GM19240 (cell line): ENCODE measurements around the gene AKAP8L.
"Not testable (repeated sequence)": the region's sequence is repeated elsewhere in the genome, so short reads cannot be mapped to it uniquely, and the experiment has no call there.

ENCODE experiments used
- DNase-seq: peaks from one replicate; pipeline ENCODE4 v3.0.0; 2011; ENCODE audit warnings: low spot score; ENCODE audit not compliant: insufficient read length

AKAP8L gene

GRCh38 chr19:15421136-15421695, 2.4 kb upstream of the AKAP8L start:
- no peak for DNase-seq

- DNase-seq, result no peak
These were observed 731 bp upstream of the AKAP8L start for GRCh38 chr19:15419413-15420025.

GRCh38 chr19:15418231-15418578, 583 bp downstream of the AKAP8L start:
- DNase-seq, result no peak

GRCh38 chr19:15417699-15418098, 1.1 kb downstream of the AKAP8L start:
- DNase-seq, result no peak

GRCh38 chr19:15412832-15413231, 6.0 kb downstream of the AKAP8L start:
- no peak for DNase-seq

GRCh38 chr19:15411351-15411750, 7.4 kb downstream of the AKAP8L start:
- not testable (repeated sequence) for DNase-seq

GRCh38 chr19:15404780-15405211, 14.0 kb downstream of the AKAP8L start:
- DNase-seq, result no peak

GRCh38 chr19:15404097-15404779, 14.6 kb downstream of the AKAP8L start:
- DNase-seq, result no peak

GRCh38 chr19:15403151-15403531, 15.6 kb downstream of the AKAP8L start:
- no peak for DNase-seq

- DNase-seq, result no peak
These were observed 16.2 kb downstream of the AKAP8L start for GRCh38 chr19:15402411-15403150.

GRCh38 chr19:15401397-15401710, 17.4 kb downstream of the AKAP8L start:
- DNase-seq, result no peak

- no peak for DNase-seq
These were observed 18.0 kb downstream of the AKAP8L start for GRCh38 chr19:15400521-15401396.

GRCh38 chr19:15399635-15400034, 19.2 kb downstream of the AKAP8L start:
- no peak for DNase-seq

GRCh38 chr19:15399234-15399515, 19.6 kb downstream of the AKAP8L start:
- no peak for DNase-seq

- DNase-seq, result no peak
These were observed 20.1 kb downstream of the AKAP8L start for GRCh38 chr19:15398501-15399233.

GRCh38 chr19:15397782-15398181, 21.0 kb downstream of the AKAP8L start:
- DNase-seq, result no peak

- DNase-seq, result no peak
These were observed 21.6 kb downstream of the AKAP8L start for GRCh38 chr19:15397236-15397635.

- DNase-seq, result no peak
These were observed 22.4 kb downstream of the AKAP8L start for GRCh38 chr19:15396436-15396835.

- DNase-seq, result not testable (repeated sequence)
These were observed 23.5 kb downstream of the AKAP8L start for GRCh38 chr19:15395251-15395650.

GRCh38 chr19:15394426-15394825, 24.4 kb downstream of the AKAP8L start:
- no peak for DNase-seq

GRCh38 chr19:15393963-15394362, 24.8 kb downstream of the AKAP8L start:
- DNase-seq, result no peak
